BE2C (cell line): ENCODE measurements around the gene TMEM115.
"Not testable (repeated sequence)": the region's sequence is repeated elsewhere in the genome, so short reads cannot be mapped to it uniquely, and the experiment has no call there.

Experiments
- DNase-seq: peaks from one replicate; pipeline ENCODE4 v3.0.0-alpha.2; 2020
- H3K27me3 ChIP-seq: fragments of 250-450 bp; sonication (Bioruptor Pico); 2 replicates; pipeline ENCODE4 v1.5.1; 2020; ENCODE audit warnings: mild to moderate bottlenecking
- H3K36me3 ChIP-seq: fragments of 250-450 bp; sonication (Bioruptor Pico); 2 replicates; pipeline ENCODE4 v1.5.1; 2020; ENCODE audit warnings: mild to moderate bottlenecking
- H3K4me1 ChIP-seq: fragments of 250-450 bp; sonication (Bioruptor Pico); 2 replicates; pipeline ENCODE4 v1.5.1; 2020
- H3K4me3 ChIP-seq: 2 replicates; pipeline ENCODE4 v1.5.1; 2011; ENCODE audit warnings: low read depth, low read length
- H3K9me3 ChIP-seq: fragments of 250-450 bp; sonication (Bioruptor Pico); 2 replicates; pipeline ENCODE4 v1.5.1; 2020
- TF ChIP-seq, protein P1 (sequence below): IDR thresholded peaks from 2 replicates; pipeline ENCODE4 v1.5.1; 2012; ENCODE audit warnings: mild to moderate bottlenecking, low read depth, low read length

TMEM115 gene

DNA sequence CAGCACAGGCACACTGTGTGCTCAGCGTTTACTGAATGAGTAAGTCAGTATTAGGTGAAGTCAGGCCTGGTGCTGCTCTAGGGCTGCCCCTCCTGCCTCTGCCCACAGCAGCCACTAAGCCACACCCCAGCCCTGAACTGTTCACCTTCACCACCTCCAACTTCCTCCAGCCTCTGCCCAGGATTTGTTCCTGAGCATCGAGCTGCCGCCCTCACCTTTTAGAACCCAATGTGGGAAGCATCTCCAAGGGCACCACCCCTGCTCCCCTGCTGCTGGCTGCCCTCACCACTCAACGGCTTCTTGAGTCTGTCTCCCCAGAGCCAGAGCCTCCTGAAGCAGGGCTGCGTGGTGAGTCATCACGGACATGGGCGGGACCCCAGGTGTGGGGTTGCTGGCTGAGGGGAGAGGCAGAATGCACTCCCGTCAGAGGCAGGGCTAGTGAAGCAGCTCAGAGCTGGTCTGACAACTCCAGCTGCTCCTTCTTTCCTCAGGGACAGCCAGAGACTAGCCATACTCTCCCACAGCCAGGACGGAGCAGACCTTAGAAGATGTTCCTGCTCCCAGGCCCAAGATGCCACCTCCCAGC is 42.6 kb downstream of the TMEM115 start:
- H3K36me3 ChIP-seq: peaks cover 17% of the 10 kb centered on the region
- DNase-seq: no peak
- H3K27me3 ChIP-seq: no peaks in the 10 kb centered on the region
- TF ChIP-seq, protein P1, sequence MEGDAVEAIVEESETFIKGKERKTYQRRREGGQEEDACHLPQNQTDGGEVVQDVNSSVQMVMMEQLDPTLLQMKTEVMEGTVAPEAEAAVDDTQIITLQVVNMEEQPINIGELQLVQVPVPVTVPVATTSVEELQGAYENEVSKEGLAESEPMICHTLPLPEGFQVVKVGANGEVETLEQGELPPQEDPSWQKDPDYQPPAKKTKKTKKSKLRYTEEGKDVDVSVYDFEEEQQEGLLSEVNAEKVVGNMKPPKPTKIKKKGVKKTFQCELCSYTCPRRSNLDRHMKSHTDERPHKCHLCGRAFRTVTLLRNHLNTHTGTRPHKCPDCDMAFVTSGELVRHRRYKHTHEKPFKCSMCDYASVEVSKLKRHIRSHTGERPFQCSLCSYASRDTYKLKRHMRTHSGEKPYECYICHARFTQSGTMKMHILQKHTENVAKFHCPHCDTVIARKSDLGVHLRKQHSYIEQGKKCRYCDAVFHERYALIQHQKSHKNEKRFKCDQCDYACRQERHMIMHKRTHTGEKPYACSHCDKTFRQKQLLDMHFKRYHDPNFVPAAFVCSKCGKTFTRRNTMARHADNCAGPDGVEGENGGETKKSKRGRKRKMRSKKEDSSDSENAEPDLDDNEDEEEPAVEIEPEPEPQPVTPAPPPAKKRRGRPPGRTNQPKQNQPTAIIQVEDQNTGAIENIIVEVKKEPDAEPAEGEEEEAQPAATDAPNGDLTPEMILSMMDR: no peak
- H3K4me1 ChIP-seq: no peaks in the 10 kb centered on the region; the same call in none of the 2 replicates
- no peaks in the 10 kb centered on the region for H3K9me3 ChIP-seq
- H3K4me3 ChIP-seq: no peak overlapping the region

DNA sequence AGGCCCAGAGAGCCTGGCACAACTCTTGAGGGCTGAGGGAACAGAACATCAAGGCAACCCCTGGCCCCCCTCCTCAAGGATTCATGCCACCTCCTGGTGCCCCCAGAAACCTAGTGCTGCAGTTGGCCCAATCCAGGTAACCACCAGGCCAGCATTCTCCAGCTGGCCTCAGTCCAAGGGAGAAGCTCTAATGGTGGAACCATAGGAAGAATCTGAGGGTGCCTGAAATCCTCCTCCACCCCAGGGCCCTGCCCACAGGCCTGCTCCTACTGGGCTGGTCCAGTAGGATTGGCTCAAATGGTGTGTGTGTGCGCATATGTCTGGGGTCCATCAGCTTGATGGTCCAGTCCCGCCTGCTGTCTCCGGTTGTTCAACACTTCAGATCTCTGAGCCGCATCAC is 44.5 kb downstream of the TMEM115 start:
- Histone ChIP-seq H3K36me3 (peaks cover 14% of the 10 kb centered on the region), H3K9me3 (no peaks in the 10 kb centered on the region), H3K4me1 (no peaks in the 10 kb centered on the region), H3K4me3 (no peak overlapping the region), H3K27me3 (no peaks in the 10 kb centered on the region)
- no peak for DNase-seq
- TF ChIP-seq, protein P1: no peak

DNA sequence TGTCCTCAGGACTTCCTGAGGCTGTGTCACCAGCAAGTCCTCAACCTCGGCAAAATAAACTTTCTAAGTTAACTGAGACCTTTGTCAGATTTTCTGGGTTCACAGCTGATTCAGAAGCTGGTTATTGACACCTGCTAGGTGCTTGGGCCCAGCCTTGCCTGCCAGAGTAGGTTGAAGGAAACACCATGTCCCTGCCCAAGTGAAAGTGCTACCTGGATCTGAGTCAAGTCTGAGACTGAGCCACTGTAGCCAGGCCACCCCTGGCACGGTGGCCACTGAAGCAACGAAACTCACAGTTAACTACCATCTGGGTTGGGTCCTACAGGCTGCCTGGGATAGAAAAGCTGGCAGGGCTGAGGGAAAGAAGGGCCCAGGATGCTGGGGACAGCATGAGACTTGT is 45.0 kb downstream of the TMEM115 start:
- TF ChIP-seq, protein P1: no peak
- no peaks in the 10 kb centered on the region for H3K4me1 ChIP-seq
- no peak for DNase-seq
- no peaks in the 10 kb centered on the region for H3K9me3 ChIP-seq
- no peaks in the 10 kb centered on the region for H3K27me3 ChIP-seq
- peaks cover 9% of the 10 kb centered on the region for H3K36me3 ChIP-seq
- no peak overlapping the region for H3K4me3 ChIP-seq

DNA sequence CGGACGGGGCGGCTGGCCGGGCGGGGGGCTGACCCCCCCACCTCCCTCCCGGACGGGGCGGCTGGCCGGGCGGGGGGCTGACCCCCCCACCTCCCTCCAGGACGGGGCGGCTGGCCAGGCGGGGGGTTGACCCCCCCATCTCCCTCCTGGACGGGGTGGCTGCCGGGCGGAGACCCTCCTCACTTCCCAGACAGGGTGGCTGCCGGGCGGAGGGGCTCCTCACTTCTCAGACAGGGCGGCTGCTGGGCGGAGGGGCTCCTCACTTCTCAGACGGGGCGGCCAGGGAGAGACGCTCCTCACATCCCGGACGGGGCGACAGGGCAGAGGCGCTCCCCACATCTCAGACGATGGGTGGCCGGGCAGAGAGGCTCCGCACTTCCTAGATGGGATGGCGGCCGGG is 47.3 kb downstream of the TMEM115 start:
- H3K9me3 ChIP-seq, H3K4me3 ChIP-seq: not testable (repeated sequence)

More for the DNA sequence above, 47.3 kb downstream of the TMEM115 start:
- H3K27me3 ChIP-seq, H3K36me3 ChIP-seq, H3K4me1 ChIP-seq, DNase-seq: not testable (repeated sequence)
